Omental fat pad (tissue), 4 donors: ENCODE measurements around the gene AGAP1. TPM values are rescaled to one million over a fixed set of nuclear protein-coding genes. Genes with fewer than 3 reads are reported as not detected.

Experiments
- ATAC-seq: fragments of 150-250 bp; one replicate; pipeline ENCODE4 v1.9.1; 2016; ENCODE audit warnings: mild to moderate bottlenecking, moderate library complexity; ENCODE audit not compliant: low FRiP score
- DNase-seq: peaks from one replicate; pipeline ENCODE4 v3.0.0-alpha.2; 2019; ENCODE audit warnings: low spot score
- CTCF ChIP-seq, 3 donors: fragments of 450-650 bp; IDR thresholded peaks; one replicate each; pipeline ENCODE4 v1.5.1; 2016 to 2017; ENCODE audit warnings: antibody characterized with exemption in 3 of 3, mild to moderate bottlenecking in 3 of 3, moderate library complexity in 2 of 3
- total RNA-seq, 4 donors: library from RNA; depleted of rRNA; stranded (reverse); fragments of >200 nt; gene quantifications; one replicate each; pipeline ENCODE4 v1.1.0, GENCODE V29; 2016

AGAP1 gene
- total RNA-seq, 4 donors from 2014 or later, result 15.5 to 24.3 (median 16.2) TPM

GRCh38 chr2:235727891-235728799 is 234.3 kb downstream of the AGAP1 start:
- TF ChIP-seq CTCF (IDR thresholded peaks at IDR 0.05), result no peak

DNA sequence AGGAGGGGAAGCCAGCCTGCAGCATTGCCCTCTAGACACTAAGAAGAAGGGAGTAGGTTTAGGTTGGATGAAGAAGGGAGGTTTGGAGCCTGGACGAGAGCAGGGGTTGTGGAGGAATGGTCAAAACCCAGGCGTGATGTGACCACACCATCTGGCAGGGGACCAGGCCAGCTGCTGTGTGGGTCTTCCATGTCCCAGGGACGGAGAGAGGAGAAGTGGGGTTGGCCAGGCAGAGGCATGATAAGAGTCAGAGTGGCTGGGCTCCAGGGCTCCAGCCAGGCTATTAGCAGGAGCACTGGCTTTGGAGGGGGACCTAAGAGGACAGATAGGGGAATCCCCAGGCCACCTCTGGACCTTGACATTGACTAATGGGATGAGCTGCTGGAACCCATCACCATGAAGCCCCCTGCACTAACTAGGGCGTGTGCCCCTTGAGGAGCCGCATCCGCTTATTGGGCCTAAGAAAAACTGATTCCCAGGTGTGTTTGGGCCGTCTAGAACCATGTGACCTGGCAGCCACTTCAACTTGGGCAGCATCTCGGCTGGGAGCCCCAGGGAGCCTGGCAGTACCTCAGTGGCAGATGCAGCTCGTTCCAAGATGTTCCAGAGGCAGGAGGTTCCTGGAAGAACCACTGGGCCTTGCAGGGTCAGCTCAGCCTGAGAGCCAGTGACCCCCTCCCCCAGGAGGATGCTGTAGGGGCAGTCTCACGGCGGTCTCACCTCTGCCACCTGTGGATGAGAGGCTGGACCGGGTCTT is 235.1 kb downstream of the AGAP1 start:
- ATAC-seq (no peak), DNase-seq (no peak)
- no peak for TF ChIP-seq CTCF (IDR thresholded peaks at IDR 0.05)

More at GRCh38 chr2:235727891-235728799, 234.3 kb downstream of the AGAP1 start:
- ATAC-seq (no peak), DNase-seq (no peak)

DNA sequence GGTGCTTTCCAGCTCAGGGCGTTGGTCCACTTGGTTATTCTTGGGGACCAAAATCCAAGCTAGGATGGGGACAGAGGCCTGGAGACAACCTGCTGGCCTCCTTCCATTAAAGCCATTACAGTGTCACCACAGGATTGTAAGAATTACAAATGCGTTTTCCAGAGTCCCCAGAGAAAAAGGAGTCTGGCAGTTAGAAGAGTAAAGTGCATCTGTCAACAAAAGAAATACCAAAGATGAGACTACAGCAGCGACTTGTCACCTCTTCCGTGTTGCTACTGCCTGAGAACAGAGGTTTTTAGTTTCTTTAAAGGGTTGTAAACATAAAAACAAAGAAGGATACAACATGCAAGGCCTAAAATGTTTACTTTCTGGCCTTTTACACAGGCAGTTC is 235.7 kb downstream of the AGAP1 start:
- no peak for TF ChIP-seq CTCF (IDR thresholded peaks at IDR 0.05)
- no peak for ATAC-seq

GRCh38 chr2:235730115-235730514 is 236.3 kb downstream of the AGAP1 start:
- ATAC-seq (no peak), DNase-seq (no peak)
- no peak for TF ChIP-seq CTCF (IDR thresholded peaks at IDR 0.05)

More for the DNA sequence above, 235.7 kb downstream of the AGAP1 start:
- no peak for DNase-seq

DNA sequence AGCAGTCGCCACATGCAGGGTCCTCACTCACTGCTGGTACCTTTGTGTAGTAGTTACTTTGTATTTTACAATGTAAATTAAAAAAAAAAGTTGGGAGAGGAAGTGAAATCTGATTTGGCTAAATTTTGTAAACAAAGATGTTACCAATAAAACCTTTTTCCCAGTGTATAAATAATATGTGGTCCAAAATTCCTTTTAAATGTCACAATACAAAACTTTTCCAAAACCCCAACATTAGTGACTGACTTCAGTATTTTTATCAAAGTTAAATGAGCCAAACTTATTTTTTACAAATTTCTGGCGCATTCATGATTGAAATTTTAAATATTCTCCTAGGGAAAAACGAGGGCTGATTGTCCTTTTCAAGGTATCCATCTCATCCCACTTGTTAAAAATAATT is 239.9 kb downstream of the AGAP1 start:
- DNase-seq (no peak), ATAC-seq (no peak)
- TF ChIP-seq CTCF (IDR thresholded peaks at IDR 0.05), result no peak

- TF ChIP-seq CTCF (IDR thresholded peaks at IDR 0.05), result no peak
- DNase-seq (no peak), ATAC-seq (no peak)
Measured at GRCh38 chr2:235734168-235734567, 240.3 kb downstream of the AGAP1 start.
